Spleen (tissue), 7 donors: ENCODE measurements around the gene ST3GAL3.

ENCODE experiments used
- CTCF ChIP-seq, 11 experiments: fragments of 200-600 bp in 7 of 11; fragments of 450-650 bp in 4 of 11; sonication (generic) in 4 of 11; IDR thresholded peaks in 8 of 11; conservative IDR thresholded peaks in 3 of 11; 1 replicate in 7 of 11; 2 replicates in 4 of 11; pipeline versions ENCODE4 v1.4.0 to v1.8.0; 2016 to 2021; ENCODE audit warnings: antibody characterized with exemption in 11 of 11, inconsistent platforms in 4 of 11, mild to moderate bottlenecking in 1 of 11
- POLR2A ChIP-seq, 3 donors: fragments of 450-650 bp; IDR thresholded peaks; one replicate each; pipeline ENCODE4 v1.5.1; 2017; ENCODE audit warnings: antibody characterized with exemption in 3 of 3, mild to moderate bottlenecking in 1 of 3
- POLR2AphosphoS5 ChIP-seq, 3 donors: sonication (generic); formaldehyde crosslinking; IDR thresholded peaks; one replicate each; pipeline ENCODE4 v1.5.1; 2017; ENCODE audit warnings: antibody characterized with exemption in 3 of 3
- donor health status: DM: no; HTN: no; CAD: no; lungs with moderate emphysema.
- donor health status: DM: no; HTN: no; CAD: no.
- donor health status: DM: no; HTN: no; CAD: no.

GRCh38 chr1:43968348-43968948 lies 261.1 kb downstream of the ST3GAL3 start:
- TF ChIP-seq CTCF (IDR thresholded peaks at IDR 0.05 in 8 of 11, conservative IDR thresholded peaks at IDR 0.05 in 3 of 11) = no peak
- TF ChIP-seq POLR2A (IDR thresholded peaks at IDR 0.05) = no peak
- no peak for TF ChIP-seq POLR2AphosphoS5 (IDR thresholded peaks at IDR 0.05)
